AG10803 (cell line): ENCODE measurements around the gene ME3.

Experiments used
- DNase-seq: peaks from one replicate; pipeline ENCODE4 v3.0.0; 2010; ENCODE audit warnings: low read depth
- H3K4me3 ChIP-seq: 2 replicates; pipeline ENCODE4 v1.5.1; 2011; ENCODE audit warnings: mild to moderate bottlenecking, low read length, control low read depth
- TF ChIP-seq, protein P1 (sequence below): conservative IDR thresholded peaks from 2 replicates; pipeline ENCODE4 v1.5.1; 2011; ENCODE audit warnings: mild to moderate bottlenecking, low read length, control low read depth, inconsistent platforms

ME3 gene

GRCh38 chr11:86497310-86497709 lies 175.1 kb downstream of the ME3 start:
- peak; percentile 55 for DNase-seq
- TF ChIP-seq, protein P1, sequence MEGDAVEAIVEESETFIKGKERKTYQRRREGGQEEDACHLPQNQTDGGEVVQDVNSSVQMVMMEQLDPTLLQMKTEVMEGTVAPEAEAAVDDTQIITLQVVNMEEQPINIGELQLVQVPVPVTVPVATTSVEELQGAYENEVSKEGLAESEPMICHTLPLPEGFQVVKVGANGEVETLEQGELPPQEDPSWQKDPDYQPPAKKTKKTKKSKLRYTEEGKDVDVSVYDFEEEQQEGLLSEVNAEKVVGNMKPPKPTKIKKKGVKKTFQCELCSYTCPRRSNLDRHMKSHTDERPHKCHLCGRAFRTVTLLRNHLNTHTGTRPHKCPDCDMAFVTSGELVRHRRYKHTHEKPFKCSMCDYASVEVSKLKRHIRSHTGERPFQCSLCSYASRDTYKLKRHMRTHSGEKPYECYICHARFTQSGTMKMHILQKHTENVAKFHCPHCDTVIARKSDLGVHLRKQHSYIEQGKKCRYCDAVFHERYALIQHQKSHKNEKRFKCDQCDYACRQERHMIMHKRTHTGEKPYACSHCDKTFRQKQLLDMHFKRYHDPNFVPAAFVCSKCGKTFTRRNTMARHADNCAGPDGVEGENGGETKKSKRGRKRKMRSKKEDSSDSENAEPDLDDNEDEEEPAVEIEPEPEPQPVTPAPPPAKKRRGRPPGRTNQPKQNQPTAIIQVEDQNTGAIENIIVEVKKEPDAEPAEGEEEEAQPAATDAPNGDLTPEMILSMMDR: no peak
- H3K4me3 ChIP-seq: no peak overlapping the region

DNA sequence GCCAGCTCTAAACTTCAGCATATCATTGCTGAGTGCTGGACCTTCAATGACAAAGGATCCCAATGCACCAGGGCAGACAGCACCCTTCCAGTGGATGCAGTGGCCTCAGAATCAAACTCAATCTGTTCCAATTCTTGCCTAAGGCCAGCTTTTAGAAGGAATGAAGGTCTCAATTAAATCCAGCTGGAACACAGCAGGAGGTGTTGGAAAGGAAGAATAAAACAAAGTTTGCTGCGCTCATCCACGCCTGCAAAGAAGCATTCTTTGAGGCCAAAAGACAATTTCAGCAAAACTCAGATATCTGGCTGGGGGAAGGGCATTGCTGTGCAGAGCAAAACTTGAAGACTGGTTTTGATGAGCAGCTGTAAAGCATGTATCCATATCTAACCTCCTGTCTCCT lies 177.1 kb downstream of the ME3 start:
- no peak overlapping the region for H3K4me3 ChIP-seq
- TF ChIP-seq, protein P1: no peak
- peak; percentile 70 for DNase-seq

GRCh38 chr11:86492370-86493010 lies 179.9 kb downstream of the ME3 start:
- no peak for DNase-seq

DNA sequence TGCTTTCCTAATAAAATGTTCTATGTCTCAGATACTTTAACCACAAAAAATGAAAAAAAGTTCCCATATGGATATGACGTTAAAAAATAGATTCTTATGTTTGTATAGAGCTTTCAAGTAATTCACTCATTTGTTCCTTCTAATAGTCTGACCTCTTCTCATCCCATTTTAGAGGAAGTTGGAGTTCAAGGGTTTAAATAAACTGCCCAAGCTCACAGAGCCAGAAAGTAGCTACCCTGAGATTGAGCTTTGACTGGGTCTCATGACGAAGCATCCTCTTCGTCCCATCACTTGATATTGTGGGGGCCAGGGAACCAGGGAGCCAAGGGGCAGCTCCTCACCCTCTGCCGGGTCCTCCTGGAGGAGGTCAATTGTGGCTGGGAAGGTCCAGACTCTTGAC lies 181.4 kb downstream of the ME3 start:
- TF ChIP-seq, protein P1: no peak
- DNase-seq: no peak
- H3K4me3 ChIP-seq: no peak overlapping the region

More at GRCh38 chr11:86492370-86493010, 179.9 kb downstream of the ME3 start:
- TF ChIP-seq, protein P1: no peak
- H3K4me3 ChIP-seq: no peak overlapping the region

GRCh38 chr11:86490582-86490981 lies 181.8 kb downstream of the ME3 start:
- no peak overlapping the region for H3K4me3 ChIP-seq
- no peak for DNase-seq
- TF ChIP-seq, protein P1: no peak

DNA sequence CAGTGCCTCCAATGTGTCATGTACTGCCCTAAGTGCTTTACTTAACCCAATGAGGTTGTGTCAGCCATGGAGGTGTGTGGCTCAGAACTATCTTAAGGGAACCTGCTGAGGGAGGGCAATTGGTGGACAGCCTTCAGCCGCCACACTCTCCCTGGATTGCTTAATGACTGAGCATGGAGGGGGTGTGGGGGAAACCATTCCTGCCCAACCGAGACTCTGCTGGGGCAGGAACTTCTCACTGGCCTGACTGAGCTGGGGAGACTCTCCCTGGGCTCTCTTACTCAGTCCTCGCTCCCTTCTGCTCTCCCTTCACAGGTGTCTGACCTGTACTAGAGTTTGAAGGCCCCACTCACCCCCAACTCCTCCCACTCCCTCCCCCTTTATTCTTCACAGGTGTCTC lies 183.0 kb downstream of the ME3 start:
- TF ChIP-seq, protein P1: no peak
- H3K4me3 ChIP-seq: no peak overlapping the region

DNA sequence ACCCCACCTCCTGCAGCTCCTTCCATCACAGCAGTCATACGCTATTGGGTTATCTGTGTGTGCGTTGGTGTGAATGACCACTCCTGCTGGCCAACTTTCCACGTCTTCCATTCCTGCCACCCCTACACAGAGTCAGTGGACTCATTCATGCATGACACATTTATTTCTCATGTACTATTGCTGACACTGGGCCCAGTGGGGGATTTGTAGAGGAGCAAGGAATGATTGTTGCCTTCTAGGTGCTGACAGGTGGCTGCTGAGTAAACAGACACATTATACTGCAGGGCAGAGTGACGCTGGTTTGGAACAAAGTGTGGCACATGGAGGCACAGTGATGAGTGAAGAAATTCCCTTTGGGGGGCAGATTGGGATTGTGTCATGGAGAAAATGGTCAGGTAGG lies 183.9 kb downstream of the ME3 start:
- TF ChIP-seq, protein P1: no peak
- no peak for DNase-seq
- H3K4me3 ChIP-seq: no peak overlapping the region

More for the DNA sequence above, 183.0 kb downstream of the ME3 start:
- DNase-seq: no peak
